ENCODE measurements around the gene GPR137C. TPM values are rescaled to one million over a fixed set of nuclear protein-coding genes. Genes with fewer than 3 reads are reported as not detected.
A peak's percentile ranks its signal among the peaks of the same experiment; 100 is the strongest.

Gene GPR137C
- total and polyA plus RNA-seq, 2 of the 8 experiments (the other 6 are each of a cell fraction or from before 2014, with no cell fraction given), result 2.7 to 4.3 TPM

- no peak overlapping the region for H3K9ac ChIP-seq (replicated peaks in 1 of 4; ENCODE audit: extremely low read depth in 1 of 4, low read depth in 3 of 4, low read length in 3 of 4)
- no peaks in the 10 kb centered on the region; a peak in 1 of 8 replicates for H3K36me3 ChIP-seq (ENCODE audit: control insufficient read depth in 2 of 4, insufficient read depth in 4 of 4, low read length in 3 of 4)
- no peak overlapping the region for H4K91ac ChIP-seq (replicated peaks; ENCODE audit: insufficient read length, low read length)
- H3K79me2 ChIP-seq (ENCODE audit: control insufficient read depth in 1 of 2, insufficient read depth in 2 of 2, low read length in 2 of 2), result peaks cover 0 to 28% of the 10 kb centered on the region in 2 experiments; a peak in 2 of 4 replicates
- H2BK20ac ChIP-seq (ENCODE audit: low read length), result no peak overlapping the region
- H3K4me3 ChIP-seq (ENCODE audit: extremely low read depth in 1 of 4, insufficient read depth in 2 of 4, low read depth in 3 of 4, low read length in 4 of 4), result no peak overlapping the region
- no peak overlapping the region for H3K23ac ChIP-seq (ENCODE audit: insufficient read length)
- peaks cover 0 to 2% of the 10 kb centered on the region in 2 experiments for H4K20me1 ChIP-seq (replicated peaks in 1 of 2; ENCODE audit: control insufficient read depth in 1 of 2, insufficient read depth in 2 of 2, low read length in 2 of 2)
- no peak overlapping the region for H3K4me2 ChIP-seq (ENCODE audit: insufficient read depth in 1 of 2, low read depth in 2 of 2, low read length in 2 of 2)
- H3K14ac ChIP-seq (ENCODE audit: insufficient read length), result no peak overlapping the region
- H2AK5ac ChIP-seq (ENCODE audit: low read depth, low read length), result no peak overlapping the region
- H2BK15ac ChIP-seq (ENCODE audit: low read length), result no peak overlapping the region
- H4K5ac ChIP-seq (ENCODE audit: insufficient read length, low read depth, low read length), result no peak overlapping the region
- H4K8ac ChIP-seq (ENCODE audit: extremely low read depth, insufficient read depth, low read length), result no peak overlapping the region
- WGBS, 2 experiments (ENCODE audit: extremely low coverage in 1 of 2, insufficient coverage in 1 of 2, insufficient read length in 1 of 2, insufficient replicate concordance in 2 of 2, low coverage in 1 of 2, low lambda C conversion rate in 2 of 2, missing lambda C conversion rate in 1 of 2), result 97% methylated on average over 3 of the region's 3 CpGs; no CpG with 5 or more reads in 1 of the 2 experiments
- no peak overlapping the region for H3K56ac ChIP-seq (replicated peaks; ENCODE audit: insufficient read length, low read depth, low read length)
- H3K27me3 ChIP-seq (replicated peaks in 1 of 4; ENCODE audit: control insufficient read depth in 3 of 4, extremely low read depth in 1 of 4, insufficient read depth in 3 of 4, low read length in 3 of 4), result no peaks in the 10 kb centered on the region
- H2BK12ac ChIP-seq (ENCODE audit: low read depth, low read length), result no peak overlapping the region
- no peaks in the 10 kb centered on the region for H3K9me3 ChIP-seq (ENCODE audit: insufficient read depth in 2 of 2, low read depth in 1 of 2, low read length in 1 of 2)
- no peak overlapping the region for H3K18ac ChIP-seq (ENCODE audit: extremely low read depth, low read length)
- ChIA-PET POLR2A (ENCODE audit: partially characterized antibody) (no interaction called here), CTCF (ENCODE audit: partially characterized antibody) (interaction anchor here (1.0 kb wide), 1 partner anchor 52 kb away, joined by 4 read pairs; no protein-coding TSS in a partner anchor)
- no peak overlapping the region for H2BK120ac ChIP-seq (replicated peaks; ENCODE audit: low read depth, low read length)
- H3K79me1 ChIP-seq (ENCODE audit: low read depth, low read length), result peaks cover 2% of the 10 kb centered on the region
- no peak overlapping the region for H3K27ac ChIP-seq (ENCODE audit: low read depth, low read length)
- peaks cover 7% of the 10 kb centered on the region; the same call in 1 of the 2 replicates for H3K23me2 ChIP-seq (ENCODE audit: low read depth, low read length)
- no peak overlapping the region for H2AFZ ChIP-seq (ENCODE audit: low read length)
- H3K4me1 ChIP-seq (replicated peaks in 1 of 4; ENCODE audit: control insufficient read depth in 3 of 4, insufficient read depth in 4 of 4, low read length in 3 of 4), result peaks cover 1 to 7% (median 3%) of the 10 kb centered on the region in 4 experiments; a peak in 3 of 7 replicates
- H3K4ac ChIP-seq (replicated peaks; ENCODE audit: insufficient read length, low read depth, low read length), result no peak overlapping the region
- FAIRE-seq (no peak), DNase-seq (ENCODE audit: low read depth in 1 of 2, low spot score in 2 of 2) (no peak)
- H2BK5ac ChIP-seq (ENCODE audit: low read depth, low read length), result no peak overlapping the region
- TF ChIP-seq CHD2 (IDR thresholded peaks at IDR 0.05; ENCODE audit: low read length) (no peak), RAD21 (IDR thresholded peaks at IDR 0.05 in 1 of 2, conservative IDR thresholded peaks at IDR 0.05 in 1 of 2; ENCODE audit: low read depth in 2 of 2, low read length in 2 of 2) (0 out of 4 replicates have a peak, but pooled peaks of 1 of the 2 experiments have one; percentile 14), NANOG (IDR thresholded peaks at IDR 0.05; ENCODE audit: insufficient read depth, low read depth, low read length, poor library complexity, severe bottlenecking) (no peak), ATF2 (IDR thresholded peaks at IDR 0.05; ENCODE audit: low read length) (no peak), SAP30 (IDR thresholded peaks at IDR 0.05; ENCODE audit: insufficient read depth, insufficient replicate concordance, low read length) (no peak), JUN (IDR thresholded peaks at IDR 0.05; ENCODE audit: low read depth, low read length) (no peak), BACH1 (IDR thresholded peaks at IDR 0.05; ENCODE audit: low read length) (no peak), CTCF (IDR thresholded peaks at IDR 0.05; ENCODE audit: control extremely low read depth in 1 of 3, insufficient read depth in 1 of 3, low read depth in 1 of 3, low read length in 3 of 3) (peak in 1 of 3 experiments; percentile 3; a peak in 1 of 4 replicates)
Measured at GRCh38 chr14:52547526-52547925, 5.1 kb upstream of the GPR137C start.
